Measurements from ENCODE around the gene UNC5C.

The UNC5C gene

GRCh38 chr4:95317085-95317793, 231.5 kb downstream of the UNC5C start:
- DNase-seq, result no peak

- no peak for DNase-seq
These were observed 234.2 kb downstream of the UNC5C start for GRCh38 chr4:95314573-95314972.

GRCh38 chr4:95304898-95305297, 243.9 kb downstream of the UNC5C start:
- DNase-seq, result no peak

- DNase-seq, result no peak
These were observed 248.5 kb downstream of the UNC5C start for GRCh38 chr4:95300304-95300703.

GRCh38 chr4:95296052-95296451, 252.7 kb downstream of the UNC5C start:
- no peak for DNase-seq

- DNase-seq, result no peak
These were observed 253.6 kb downstream of the UNC5C start for GRCh38 chr4:95295157-95295556.

GRCh38 chr4:95294321-95294720, 254.5 kb downstream of the UNC5C start:
- no peak for DNase-seq

- no peak for DNase-seq
These were observed 255.8 kb downstream of the UNC5C start for GRCh38 chr4:95293014-95293413.

GRCh38 chr4:95290702-95291101, 258.1 kb downstream of the UNC5C start:
- DNase-seq, result no peak

GRCh38 chr4:95289028-95289634, 259.6 kb downstream of the UNC5C start:
- DNase-seq, result no peak

GRCh38 chr4:95288552-95288951, 260.2 kb downstream of the UNC5C start:
- DNase-seq, result no peak

GRCh38 chr4:95285797-95286196, 263.0 kb downstream of the UNC5C start:
- no peak for DNase-seq

GRCh38 chr4:95284655-95285054, 264.1 kb downstream of the UNC5C start:
- DNase-seq, result no peak

- no peak for DNase-seq
These were observed 265.5 kb downstream of the UNC5C start for GRCh38 chr4:95283320-95283719.

GRCh38 chr4:95272797-95273196, 276.0 kb downstream of the UNC5C start:
- no peak for DNase-seq

GRCh38 chr4:95272036-95272435, 276.7 kb downstream of the UNC5C start:
- no peak for DNase-seq

GRCh38 chr4:95268819-95269565, 279.8 kb downstream of the UNC5C start:
- DNase-seq, result no peak

GRCh38 chr4:95267081-95267480, 281.7 kb downstream of the UNC5C start:
- no peak for DNase-seq

- DNase-seq, result no peak
These were observed 282.7 kb downstream of the UNC5C start for GRCh38 chr4:95265814-95266740.

GRCh38 chr4:95264843-95265242, 283.9 kb downstream of the UNC5C start:
- DNase-seq, result no peak

GRCh38 chr4:95263960-95264359, 284.8 kb downstream of the UNC5C start:
- DNase-seq, result no peak

- no peak for DNase-seq
These were observed 285.4 kb downstream of the UNC5C start for GRCh38 chr4:95263391-95263790.
